Activated CD8-positive, alpha-beta T cell treated with anti-CD3 and anti-CD28 coated beads, Interleukin-2, amount 10 ng/mL, durations not matched to agents 7 days and 5 days (primary cell): ENCODE results near the gene MAIP1. TPM values are rescaled to one million over a fixed set of nuclear protein-coding genes. Genes with fewer than 3 reads are reported as not detected.

Experiments used
- ATAC-seq: fragments of 150-1000 bp; cut with Tn5 transposase; one replicate; pipeline ENCODE4 v1.10.0; 2021; ENCODE audit warnings: moderate library complexity
- CTCF ChIA-PET: fragments of 350-600 bp; sonication (Branson Sonifier 250); formaldehyde crosslinking; loops from one replicate; lab custom pipeline; 2021; ENCODE audit warnings: antibody characterized with exemption; lab: Charles Lee
- POLR2A ChIA-PET: fragments of 350-600 bp; sonication (Branson Sonifier 250); formaldehyde crosslinking; loops from one replicate; lab custom pipeline; 2021; ENCODE audit warnings: antibody characterized with exemption; lab: Charles Lee
- DNase-seq: peaks from one replicate; pipeline ENCODE4 v3.0.0-alpha.2; 2020
- H3K27ac Mint-ChIP-seq: one replicate; pipeline ENCODE4 v1.8.0; 2021; ENCODE audit warnings: mild to moderate bottlenecking, mixed read lengths
- H3K27me3 Mint-ChIP-seq: one replicate; pipeline ENCODE4 v1.8.0; 2021; ENCODE audit warnings: low read depth, mixed read lengths
- H3K36me3 Mint-ChIP-seq: one replicate; pipeline ENCODE4 v1.8.0; 2021; ENCODE audit warnings: low read depth, mixed read lengths
- H3K4me1 Mint-ChIP-seq: one replicate; pipeline ENCODE4 v1.8.0; 2021; ENCODE audit warnings: low read depth, mixed read lengths
- H3K4me3 Mint-ChIP-seq: one replicate; pipeline ENCODE4 v1.8.0; 2021; ENCODE audit warnings: mild to moderate bottlenecking, mixed read lengths
- H3K9me3 Mint-ChIP-seq: one replicate; pipeline ENCODE4 v1.8.0; 2022; ENCODE audit warnings: mixed read lengths; ENCODE audit not compliant: insufficient read depth
- total RNA-seq, 2 experiments: library from RNA; stranded (reverse); gene quantifications; one replicate each; pipeline ENCODE4 v1.2.3, GENCODE V29; 2021

MAIP1 gene
- total RNA-seq, 2 experiments from 2014 or later, result 21.5 to 21.9 TPM

GRCh38 chr2:199992296-199992695 lies 36.9 kb downstream of the MAIP1 start:
- no peak for ATAC-seq
- Mint-ChIP-seq H3K36me3 (no peaks in the 10 kb centered on the region), H3K4me1 (no peaks in the 10 kb centered on the region), H3K27me3 (peaks cover 3% of the 10 kb centered on the region), H3K9me3 (no peaks in the 10 kb centered on the region), H3K27ac (no peak overlapping the region), H3K4me3 (no peak overlapping the region)
- CTCF ChIA-PET, result no interaction called here
- no peak for DNase-seq
- POLR2A ChIA-PET, result no interaction called here

- no peaks in the 10 kb centered on the region for H3K36me3 Mint-ChIP-seq
- peaks cover 3% of the 10 kb centered on the region for H3K27me3 Mint-ChIP-seq
- ChIA-PET POLR2A (no interaction called here), CTCF (interaction anchor here (0.9 to 2.2 kb wide), 3 partner anchors 9 to 21 kb away, joined by 3 to 11 read pairs (median 3); no protein-coding TSS in a partner anchor)
- H3K27ac Mint-ChIP-seq, result no peak overlapping the region
- DNase-seq (no peak), ATAC-seq (no peak)
- no peak overlapping the region for H3K4me3 Mint-ChIP-seq
- H3K4me1 Mint-ChIP-seq, result no peaks in the 10 kb centered on the region
- H3K9me3 Mint-ChIP-seq, result no peaks in the 10 kb centered on the region
Observed at GRCh38 chr2:199994371-199994770, 39.0 kb downstream of the MAIP1 start.

DNA sequence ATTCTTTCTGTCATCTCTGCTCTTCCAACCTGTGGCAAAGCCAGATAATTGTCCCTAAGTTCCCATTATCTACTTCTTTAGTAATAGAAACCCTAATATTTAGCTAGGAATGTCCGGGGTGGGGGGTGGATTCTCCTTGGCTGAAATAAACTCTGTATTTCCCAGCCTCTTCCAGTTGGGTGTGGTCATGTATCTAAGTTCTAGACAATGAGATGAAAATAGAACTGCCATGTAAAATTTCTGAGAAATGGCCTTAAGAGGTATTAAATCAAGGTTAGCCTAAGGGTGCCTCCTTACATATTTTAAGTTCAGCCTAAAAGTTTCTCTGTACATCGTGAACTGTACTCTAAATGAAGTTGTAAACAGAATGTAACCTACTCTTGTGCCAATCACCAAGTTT lies 39.5 kb downstream of the MAIP1 start:
- Mint-ChIP-seq H3K4me1 (no peaks in the 10 kb centered on the region), H3K27me3 (peaks cover 3% of the 10 kb centered on the region), H3K4me3 (no peak overlapping the region), H3K9me3 (no peaks in the 10 kb centered on the region), H3K27ac (no peak overlapping the region), H3K36me3 (no peaks in the 10 kb centered on the region)
- DNase-seq, result no peak
- ChIA-PET CTCF (interaction anchor here (0.9 to 2.2 kb wide), 3 partner anchors 9 to 21 kb away, joined by 3 to 11 read pairs (median 3); no protein-coding TSS in a partner anchor), POLR2A (no interaction called here)
- no peak for ATAC-seq

GRCh38 chr2:199997296-199997695 lies 41.9 kb downstream of the MAIP1 start:
- H3K4me3 Mint-ChIP-seq, result no peak overlapping the region
- POLR2A ChIA-PET, result no interaction called here
- no peak for ATAC-seq
- H3K27ac Mint-ChIP-seq, result no peak overlapping the region
- CTCF ChIA-PET, result no interaction called here
- DNase-seq, result no peak
- H3K36me3 Mint-ChIP-seq, result no peaks in the 10 kb centered on the region
- H3K4me1 Mint-ChIP-seq, result no peaks in the 10 kb centered on the region
- H3K9me3 Mint-ChIP-seq, result no peaks in the 10 kb centered on the region
- H3K27me3 Mint-ChIP-seq, result peaks cover 3% of the 10 kb centered on the region

DNA sequence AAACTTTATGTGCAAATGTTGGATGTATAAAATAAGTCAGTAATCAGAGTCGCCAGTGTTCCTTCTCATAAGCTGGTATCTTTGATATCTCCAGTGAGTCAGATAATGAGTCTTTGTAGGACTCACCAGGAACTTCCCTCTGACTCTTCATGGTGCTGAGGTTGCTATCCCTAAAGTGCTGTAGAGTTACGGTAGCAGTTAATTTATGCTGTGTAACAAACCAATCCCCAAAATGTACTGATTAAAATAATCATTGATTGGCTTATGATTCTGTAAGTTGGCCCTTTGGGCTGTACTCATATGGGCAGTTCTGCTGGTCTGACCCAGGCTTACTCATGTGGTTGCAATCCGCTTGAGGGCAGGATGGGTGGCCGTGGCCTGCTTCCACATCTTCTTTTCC lies 43.8 kb downstream of the MAIP1 start:
- H3K4me1 Mint-ChIP-seq, result no peaks in the 10 kb centered on the region
- no peaks in the 10 kb centered on the region for H3K9me3 Mint-ChIP-seq
- H3K27me3 Mint-ChIP-seq, result peaks cover 8% of the 10 kb centered on the region
- ATAC-seq (no peak), DNase-seq (no peak)
- H3K27ac Mint-ChIP-seq, result no peak overlapping the region
- H3K36me3 Mint-ChIP-seq, result no peaks in the 10 kb centered on the region
- ChIA-PET CTCF (no interaction called here), POLR2A (no interaction called here)
- H3K4me3 Mint-ChIP-seq, result no peak overlapping the region

DNA sequence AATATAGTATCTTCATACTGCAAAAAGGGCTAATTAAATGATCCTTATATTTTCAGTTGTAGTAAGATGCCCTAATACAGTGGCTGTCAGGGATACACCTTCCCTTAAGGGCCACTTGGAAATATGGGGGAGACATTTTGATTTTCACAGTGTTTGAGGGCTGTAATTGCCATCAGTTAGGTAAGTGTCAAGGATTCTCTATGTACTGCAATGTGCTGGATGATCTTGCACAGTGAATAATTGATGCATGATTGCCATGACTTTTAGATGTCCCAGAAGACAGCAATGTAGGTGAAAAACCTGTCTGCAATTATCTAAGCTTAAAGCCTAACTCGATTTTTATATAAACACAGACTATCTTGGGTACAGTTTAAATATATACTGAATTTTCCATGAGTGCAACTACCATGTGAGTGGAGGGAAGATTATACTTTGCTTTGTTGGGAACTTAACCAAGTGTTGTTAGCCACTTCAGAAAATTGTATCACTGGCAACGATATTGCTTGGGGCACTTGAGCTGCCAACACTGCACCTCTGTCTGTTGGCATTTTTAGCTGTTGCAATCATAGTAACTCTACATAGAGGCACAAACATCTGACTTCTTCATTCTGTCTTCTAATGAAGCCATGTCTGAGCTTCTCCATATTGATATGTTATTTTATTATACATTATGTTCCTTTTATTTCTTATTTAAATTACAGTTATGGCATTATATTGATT lies 45.2 kb downstream of the MAIP1 start:
- Mint-ChIP-seq H3K36me3 (no peaks in the 10 kb centered on the region), H3K27me3 (peaks cover 12% of the 10 kb centered on the region), H3K4me1 (no peaks in the 10 kb centered on the region), H3K27ac (no peak overlapping the region), H3K9me3 (no peaks in the 10 kb centered on the region), H3K4me3 (no peak overlapping the region)
- no peak for DNase-seq
- POLR2A ChIA-PET, result no interaction called here
- CTCF ChIA-PET, result interaction anchor here (0.7 to 1.0 kb wide), 3 partner anchors 15 to 27 kb away, joined by 3 read pairs; no protein-coding TSS in a partner anchor
- ATAC-seq, result no peak

GRCh38 chr2:200003444-200003843 lies 48.1 kb downstream of the MAIP1 start:
- no peaks in the 10 kb centered on the region for H3K4me1 Mint-ChIP-seq

GRCh38 chr2:200005675-200006074 lies 50.3 kb downstream of the MAIP1 start:
- Mint-ChIP-seq H3K36me3 (no peaks in the 10 kb centered on the region), H3K4me1 (no peaks in the 10 kb centered on the region), H3K4me3 (no peak overlapping the region), H3K27me3 (peaks cover 16% of the 10 kb centered on the region), H3K27ac (no peak overlapping the region), H3K9me3 (no peaks in the 10 kb centered on the region)
- DNase-seq (no peak), ATAC-seq (no peak)
- CTCF ChIA-PET, result no interaction called here
- POLR2A ChIA-PET, result no interaction called here

More at GRCh38 chr2:200003444-200003843, 48.1 kb downstream of the MAIP1 start:
- POLR2A ChIA-PET, result no interaction called here
- ATAC-seq, result no peak
- CTCF ChIA-PET, result no interaction called here
- Mint-ChIP-seq H3K27ac (no peak overlapping the region), H3K9me3 (no peaks in the 10 kb centered on the region), H3K36me3 (no peaks in the 10 kb centered on the region), H3K4me3 (no peak overlapping the region), H3K27me3 (peaks cover 15% of the 10 kb centered on the region)
- DNase-seq, result no peak

GRCh38 chr2:200007306-200007705 lies 51.9 kb downstream of the MAIP1 start:
- Mint-ChIP-seq H3K27me3 (peaks cover 16% of the 10 kb centered on the region), H3K27ac (no peak overlapping the region), H3K36me3 (no peaks in the 10 kb centered on the region), H3K4me1 (no peaks in the 10 kb centered on the region), H3K4me3 (no peak overlapping the region), H3K9me3 (no peaks in the 10 kb centered on the region)
- DNase-seq (no peak), ATAC-seq (no peak)
- CTCF ChIA-PET, result no interaction called here
- POLR2A ChIA-PET, result no interaction called here

DNA sequence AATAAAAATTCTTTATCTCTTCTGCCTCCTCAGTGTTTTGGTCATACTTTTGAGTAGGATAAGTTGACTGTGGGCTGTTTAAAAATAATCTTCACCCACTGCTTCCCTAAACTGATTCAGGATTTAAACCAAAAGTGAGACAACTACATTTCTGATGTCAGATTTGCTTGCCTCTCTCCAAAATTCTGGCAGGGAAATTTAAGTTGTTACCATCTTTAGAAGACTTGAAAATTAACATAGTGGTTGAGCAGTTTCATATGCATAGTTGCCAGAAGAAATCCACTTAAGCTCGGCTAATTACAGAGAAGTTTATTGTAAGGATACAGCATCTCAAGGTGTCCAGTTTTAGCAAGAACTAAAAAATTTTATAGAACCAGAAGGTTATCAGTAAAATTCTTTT lies 57.0 kb downstream of the MAIP1 start:
- Mint-ChIP-seq H3K27me3 (peaks cover 11% of the 10 kb centered on the region), H3K4me3 (no peak overlapping the region), H3K9me3 (no peaks in the 10 kb centered on the region), H3K36me3 (no peaks in the 10 kb centered on the region), H3K27ac (no peak overlapping the region), H3K4me1 (no peaks in the 10 kb centered on the region)
- POLR2A ChIA-PET, result no interaction called here
- DNase-seq (no peak), ATAC-seq (no peak)
- CTCF ChIA-PET, result no interaction called here
